HG02852 (cell line): ENCODE results near the gene CEACAM3.

ENCODE experiments used
- ATAC-seq: cut with Tn5 transposase; IDR thresholded peaks from one replicate; pipeline ENCODE4 v1.9.1; 2021; ENCODE audit warnings: mild to moderate bottlenecking, moderate library complexity; ENCODE audit not compliant: unreplicated experiment

Gene CEACAM3

GRCh38 chr19:41843371-41843770, 47.0 kb downstream of the CEACAM3 start:
- no peak for ATAC-seq

- no peak for ATAC-seq
Observed at GRCh38 chr19:41844601-41845000, 48.2 kb downstream of the CEACAM3 start, which contains the start of gene LYPD4. TSS of gene LYPD4 (minus strand) at chr19:41844683. CDS start at chr19:41839285, 5,398 bp downstream.

DNA sequence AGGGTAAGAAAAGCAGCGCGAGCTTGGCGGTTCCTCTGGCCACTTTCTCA, 48.4 kb downstream of the CEACAM3 start, which contains the start of gene DMRTC2:
DMRTC2 (plus strand) TSS at position 42 of the 50 bp plus-strand sequence. CDS start 2,387 bp downstream, outside the sequence.
- no peak for ATAC-seq

DNA sequence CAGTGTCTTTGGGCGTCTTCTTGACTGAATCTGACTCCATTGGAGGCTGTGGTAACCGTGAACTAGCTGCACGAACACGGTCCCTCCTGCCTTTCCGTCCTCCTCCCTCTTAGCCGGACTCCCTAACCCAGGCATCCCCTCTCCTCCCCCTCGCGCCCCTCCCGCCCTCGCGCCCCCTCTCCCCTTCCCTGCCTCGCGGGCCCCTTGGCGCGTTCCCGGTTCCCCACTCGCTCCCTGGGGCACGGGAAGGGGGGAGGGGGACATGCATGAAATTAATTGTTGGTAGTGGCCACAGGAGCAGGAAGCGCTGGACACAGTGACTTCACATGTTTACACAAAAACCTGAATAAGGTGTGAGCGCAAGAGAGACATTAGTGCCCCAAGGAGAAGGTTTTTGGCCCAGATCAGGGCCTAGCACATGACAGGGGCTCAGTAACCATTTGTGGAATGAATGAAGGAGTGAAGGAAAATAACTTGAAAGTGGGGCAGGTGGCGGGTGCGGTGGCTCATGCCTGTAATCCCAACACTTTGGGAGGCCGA, 48.7 kb downstream of the CEACAM3 start:
- no peak for ATAC-seq

DNA sequence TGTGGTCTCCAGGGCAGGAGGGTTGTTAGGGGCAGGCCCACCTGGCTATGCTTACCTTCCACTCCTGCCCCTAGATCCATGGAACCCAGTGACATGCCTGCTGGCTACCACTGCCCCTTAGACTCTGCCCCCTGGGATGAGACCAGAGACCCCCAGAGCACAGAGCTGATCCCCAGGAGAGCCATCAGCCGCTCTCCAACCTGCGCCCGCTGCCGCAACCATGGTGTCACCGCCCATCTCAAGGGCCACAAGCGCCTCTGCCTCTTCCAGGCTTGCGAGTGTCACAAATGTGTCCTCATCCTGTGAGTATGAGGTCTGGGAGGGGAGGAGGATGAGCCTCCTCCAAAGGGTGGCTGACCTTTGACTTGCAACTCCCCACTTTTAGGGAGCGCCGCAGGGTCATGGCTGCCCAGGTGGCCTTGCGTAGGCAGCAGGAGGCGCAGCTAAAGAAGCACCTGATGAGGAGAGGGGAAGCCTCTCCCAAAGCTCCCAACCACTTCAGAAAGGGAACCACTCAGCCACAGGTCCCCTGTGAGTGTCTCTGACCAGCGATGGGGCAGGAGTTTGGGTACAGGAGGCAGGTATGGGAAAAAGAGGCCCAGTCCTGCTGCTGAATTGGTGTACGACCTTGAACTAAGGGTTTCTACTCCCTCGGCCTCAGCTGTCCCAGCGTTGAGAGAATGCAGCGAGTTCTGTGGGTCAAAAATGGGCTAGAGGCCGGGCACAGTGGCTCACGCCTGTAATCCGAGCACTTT, 51.1 kb downstream of the CEACAM3 start:
- no peak for ATAC-seq

DNA sequence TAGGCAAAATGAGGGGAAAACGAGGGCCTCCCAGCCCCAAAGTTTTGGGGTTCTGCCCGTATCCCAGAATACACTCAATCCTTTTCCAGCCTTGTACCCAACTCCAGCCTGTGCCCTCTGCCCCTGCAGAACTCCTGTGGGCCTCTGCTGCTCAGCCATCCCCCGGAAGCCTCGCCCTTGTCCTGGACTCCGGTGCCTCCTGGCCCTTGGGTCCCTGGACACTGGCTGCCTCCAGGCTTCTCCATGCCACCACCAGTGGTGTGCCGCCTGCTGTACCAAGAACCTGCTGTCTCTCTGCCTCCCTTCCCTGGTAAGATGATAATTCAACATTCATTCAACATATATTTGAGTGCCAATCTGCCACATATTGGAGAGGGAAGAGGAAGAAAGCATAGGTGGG, 52.3 kb downstream of the CEACAM3 start:
- no peak for ATAC-seq

DNA sequence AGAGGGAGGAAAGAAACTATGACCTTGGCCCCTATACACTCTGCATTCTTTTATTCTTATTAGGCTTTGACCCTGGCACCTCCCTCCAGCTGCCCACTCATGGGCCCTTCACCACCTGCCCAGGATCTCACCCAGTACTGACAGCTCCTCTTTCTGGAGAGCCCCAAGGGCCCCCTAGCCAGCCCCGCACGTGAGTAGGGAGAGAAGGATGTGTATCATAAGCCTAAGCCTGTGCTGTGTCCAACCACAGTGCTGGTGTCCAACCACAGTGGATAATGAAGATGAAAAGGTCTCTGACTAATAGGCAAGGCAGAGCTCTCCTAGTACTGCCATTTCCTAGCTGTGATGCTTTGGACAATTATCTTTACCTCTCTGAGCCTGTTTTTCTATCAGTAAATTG, 52.7 kb downstream of the CEACAM3 start:
- ATAC-seq, result no peak

GRCh38 chr19:41850381-41850780, 54.0 kb downstream of the CEACAM3 start:
- no peak for ATAC-seq

- ATAC-seq, result no peak
Observed at GRCh38 chr19:41851456-41851855, 55.1 kb downstream of the CEACAM3 start.

DNA sequence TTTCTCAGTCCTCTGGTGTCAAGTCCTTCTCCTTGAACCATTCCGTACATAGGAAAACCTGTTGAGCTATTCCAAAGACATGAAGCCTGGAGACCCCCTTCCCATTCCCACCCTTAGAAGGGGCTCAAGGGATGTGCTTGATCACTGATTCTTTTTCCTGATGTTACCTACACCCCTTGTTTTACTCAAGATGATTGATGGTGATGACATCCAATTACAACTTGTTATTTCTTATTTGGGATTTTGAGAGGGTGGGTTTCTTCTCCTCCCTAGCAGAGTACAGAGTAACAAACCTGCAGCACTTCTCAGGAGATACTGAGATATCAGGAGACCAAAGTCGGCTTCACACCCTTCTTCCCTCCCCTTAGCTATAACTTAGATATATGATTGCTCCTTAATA, 57.0 kb downstream of the CEACAM3 start:
- no peak for ATAC-seq

DNA sequence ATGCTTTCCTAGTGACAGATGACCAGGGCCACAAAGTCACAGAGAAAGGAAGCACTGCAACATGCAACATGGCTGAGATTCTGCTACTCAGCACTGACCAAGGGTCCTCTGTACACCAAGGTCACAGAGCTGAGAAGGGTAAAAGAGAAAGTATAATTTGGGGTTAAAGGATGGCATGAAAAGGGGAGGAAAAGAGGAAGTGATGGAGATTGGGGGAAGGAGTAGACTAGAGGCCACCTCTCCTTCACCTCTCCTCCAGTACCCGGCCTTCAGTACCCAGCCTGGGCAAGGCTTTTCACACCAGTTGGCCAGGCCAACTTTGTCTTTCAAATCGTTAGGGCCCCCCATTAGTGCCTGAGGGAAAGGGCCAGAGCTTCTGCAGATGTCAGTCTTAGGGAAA, 57.4 kb downstream of the CEACAM3 start:
- no peak for ATAC-seq

GRCh38 chr19:41859213-41859617, 62.8 kb downstream of the CEACAM3 start:
- ATAC-seq, result no peak

GRCh38 chr19:41859618-41860418, 63.4 kb downstream of the CEACAM3 start, which contains the start of gene RPS19:
TSS of gene RPS19 (plus strand) at chr19:41860255. CDS start at chr19:41860775, 520 bp downstream.
- ATAC-seq, result peak; percentile 77

- peak; percentile 28 for ATAC-seq
Observed at GRCh38 chr19:41860419-41861115, 64.2 kb downstream of the CEACAM3 start.
